Spleen (tissue), 7 donors: ENCODE data around the gene MARK1.

Experiments
- POLR2A ChIP-seq, 3 donors: fragments of 450-650 bp; IDR thresholded peaks; one replicate each; pipeline ENCODE4 v1.5.1; 2017; ENCODE audit warnings: antibody characterized with exemption in 3 of 3, mild to moderate bottlenecking in 1 of 3
- POLR2AphosphoS5 ChIP-seq, 3 donors: sonication (generic); formaldehyde crosslinking; IDR thresholded peaks; one replicate each; pipeline ENCODE4 v1.5.1; 2017; ENCODE audit warnings: antibody characterized with exemption in 3 of 3
- TF ChIP-seq, protein P1 (sequence below), 11 experiments: fragments of 200-600 bp in 7 of 11; fragments of 450-650 bp in 4 of 11; sonication (generic) in 4 of 11; IDR thresholded peaks in 8 of 11; conservative IDR thresholded peaks in 3 of 11; 1 replicate in 7 of 11; 2 replicates in 4 of 11; pipeline versions ENCODE4 v1.4.0 to v1.8.0; 2016 to 2021; ENCODE audit warnings: antibody characterized with exemption in 11 of 11, inconsistent platforms in 4 of 11, mild to moderate bottlenecking in 1 of 11
- donor health status: DM: no; HTN: no; CAD: no; lungs with moderate emphysema.
- donor health status: DM: no; HTN: no; CAD: no.
- donor health status: DM: no; HTN: no; CAD: no.

- TF ChIP-seq, protein P1, sequence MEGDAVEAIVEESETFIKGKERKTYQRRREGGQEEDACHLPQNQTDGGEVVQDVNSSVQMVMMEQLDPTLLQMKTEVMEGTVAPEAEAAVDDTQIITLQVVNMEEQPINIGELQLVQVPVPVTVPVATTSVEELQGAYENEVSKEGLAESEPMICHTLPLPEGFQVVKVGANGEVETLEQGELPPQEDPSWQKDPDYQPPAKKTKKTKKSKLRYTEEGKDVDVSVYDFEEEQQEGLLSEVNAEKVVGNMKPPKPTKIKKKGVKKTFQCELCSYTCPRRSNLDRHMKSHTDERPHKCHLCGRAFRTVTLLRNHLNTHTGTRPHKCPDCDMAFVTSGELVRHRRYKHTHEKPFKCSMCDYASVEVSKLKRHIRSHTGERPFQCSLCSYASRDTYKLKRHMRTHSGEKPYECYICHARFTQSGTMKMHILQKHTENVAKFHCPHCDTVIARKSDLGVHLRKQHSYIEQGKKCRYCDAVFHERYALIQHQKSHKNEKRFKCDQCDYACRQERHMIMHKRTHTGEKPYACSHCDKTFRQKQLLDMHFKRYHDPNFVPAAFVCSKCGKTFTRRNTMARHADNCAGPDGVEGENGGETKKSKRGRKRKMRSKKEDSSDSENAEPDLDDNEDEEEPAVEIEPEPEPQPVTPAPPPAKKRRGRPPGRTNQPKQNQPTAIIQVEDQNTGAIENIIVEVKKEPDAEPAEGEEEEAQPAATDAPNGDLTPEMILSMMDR (IDR thresholded peaks at IDR 0.05 in 8 of 11, conservative IDR thresholded peaks at IDR 0.05 in 3 of 11): no peak
- TF ChIP-seq POLR2AphosphoS5 (IDR thresholded peaks at IDR 0.05): no peak
- no peak for TF ChIP-seq POLR2A (IDR thresholded peaks at IDR 0.05)
Measured at GRCh38 chr1:220652995-220653394, 125.1 kb downstream of the MARK1 start.
